ENCODE measurements around the gene ARL15.

Gene ARL15

DNA sequence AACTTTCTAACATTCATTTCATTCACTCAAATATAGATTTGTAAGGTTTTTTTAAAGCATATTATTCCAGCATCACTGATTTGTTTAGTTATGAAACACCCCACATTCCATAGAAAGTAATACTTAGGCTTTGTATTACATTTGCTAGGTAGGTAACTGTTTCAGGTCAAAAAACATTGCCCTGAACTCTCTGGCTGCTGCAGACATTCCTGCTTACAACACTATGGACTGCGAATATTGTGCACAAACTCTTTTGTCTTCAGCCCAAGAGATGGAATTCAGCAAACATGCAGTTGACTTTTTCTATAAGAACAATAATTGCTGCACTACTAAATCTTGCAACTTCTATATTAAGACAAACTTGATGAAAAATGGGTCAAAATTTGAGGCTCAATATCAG lies 301.0 kb downstream of the ARL15 start:
- no peak overlapping the region for H3K9ac ChIP-seq (ENCODE audit: insufficient read length)
- H3K4me3 ChIP-seq: no peak overlapping the region
- no peaks in the 10 kb centered on the region for H3K36me3 ChIP-seq (ENCODE audit: insufficient read depth, low read length)
- no peak overlapping the region for H3K27ac ChIP-seq
- TF ChIP-seq EZH2 (IDR thresholded peaks at IDR 0.05) (no peak), POLR2AphosphoS5 (IDR thresholded peaks at IDR 0.05; ENCODE audit: borderline replicate concordance, low read depth, low read length) (no peak), FOXP2 (optimal IDR thresholded peaks at IDR 0.05; ENCODE audit: control extremely low read depth, extremely low read length, insufficient read depth) (no peak)
- no peak for DNase-seq (ENCODE audit: low read depth, low spot score)
- H3K9me3 ChIP-seq (ENCODE audit: low read depth, low read length): no peaks in the 10 kb centered on the region

DNA sequence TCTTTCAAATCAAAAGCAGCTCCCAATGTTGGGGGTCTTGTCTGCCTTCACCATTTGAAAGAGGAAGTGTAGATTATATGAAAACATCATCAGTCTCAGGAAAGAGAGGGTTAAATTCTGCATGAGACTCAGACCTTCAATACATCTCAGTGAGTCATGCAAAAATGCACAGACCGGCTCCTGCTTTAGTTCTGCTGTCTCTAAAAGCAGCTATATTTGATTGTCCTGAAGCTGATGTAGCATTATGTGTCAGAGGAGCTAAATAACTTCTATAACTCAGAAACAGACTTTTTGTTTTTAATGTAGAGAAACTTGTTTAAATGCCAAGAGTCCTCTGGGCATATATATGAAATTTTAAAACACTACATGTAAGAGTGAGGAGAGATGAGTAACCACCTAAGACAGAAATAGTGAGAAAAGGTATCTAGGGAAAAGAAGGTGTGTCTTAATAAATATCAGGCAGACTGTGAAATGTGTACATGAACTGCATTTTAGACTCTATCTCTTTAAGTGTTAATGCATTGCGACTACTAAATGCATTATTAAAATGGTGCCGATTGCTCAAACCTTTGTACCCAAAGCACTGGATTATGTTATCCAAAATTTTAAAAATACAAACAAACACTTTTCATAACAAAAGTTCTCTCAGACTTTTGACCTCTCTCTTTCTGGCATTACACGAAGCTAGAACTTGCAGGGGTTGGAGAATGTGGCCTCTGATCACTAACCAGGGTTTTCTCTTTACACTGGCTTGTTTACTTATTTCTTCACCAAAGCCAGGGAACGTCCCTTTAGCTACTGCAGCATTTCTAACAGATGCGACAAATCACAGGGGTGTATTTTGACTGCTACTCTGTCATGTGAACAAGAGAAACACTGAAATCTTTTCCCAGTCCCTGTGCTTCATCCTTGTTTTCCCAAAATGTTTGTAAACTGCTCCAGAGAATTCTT lies 302.3 kb downstream of the ARL15 start:
- Histone ChIP-seq H3K27ac (no peak overlapping the region), H3K36me3 (ENCODE audit: insufficient read depth, low read length) (no peaks in the 10 kb centered on the region), H3K4me3 (no peak overlapping the region), H3K9me3 (ENCODE audit: low read depth, low read length) (no peaks in the 10 kb centered on the region), H3K9ac (ENCODE audit: insufficient read length) (no peak overlapping the region)
- DNase-seq (ENCODE audit: low read depth, low spot score): no peak
- no peak for TF ChIP-seq FOXP2 (optimal IDR thresholded peaks at IDR 0.05; ENCODE audit: control extremely low read depth, extremely low read length, insufficient read depth)

DNA sequence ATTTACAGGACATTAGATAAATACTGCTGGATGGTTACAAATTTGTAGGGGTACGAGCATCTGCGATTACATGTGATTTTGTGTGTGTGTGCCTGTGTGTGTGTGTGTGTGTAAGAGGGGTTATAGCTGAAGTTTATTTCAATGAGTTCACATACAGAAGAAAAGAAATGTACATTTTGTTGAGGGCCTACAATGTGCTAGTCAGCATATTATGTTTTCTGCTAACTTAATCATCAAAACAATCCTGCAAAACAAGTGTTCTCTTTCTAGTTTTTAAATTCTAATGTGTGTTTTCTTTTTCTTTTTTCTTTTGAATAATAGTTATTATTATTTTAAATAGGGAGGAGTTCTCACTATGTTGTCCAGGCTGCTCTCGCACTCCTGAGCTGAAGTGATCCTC lies 305.7 kb downstream of the ARL15 start:
- TF ChIP-seq EZH2 (IDR thresholded peaks at IDR 0.05) (no peak), POLR2AphosphoS5 (IDR thresholded peaks at IDR 0.05; ENCODE audit: borderline replicate concordance, low read depth, low read length) (no peak), FOXP2 (optimal IDR thresholded peaks at IDR 0.05; ENCODE audit: control extremely low read depth, extremely low read length, insufficient read depth) (no peak)
- H3K4me3 ChIP-seq: no peak overlapping the region
- no peaks in the 10 kb centered on the region for H3K9me3 ChIP-seq (ENCODE audit: low read depth, low read length)
- no peaks in the 10 kb centered on the region for H3K36me3 ChIP-seq (ENCODE audit: insufficient read depth, low read length)
- H3K9ac ChIP-seq (ENCODE audit: insufficient read length): no peak overlapping the region
- H3K27ac ChIP-seq: no peak overlapping the region
- DNase-seq (ENCODE audit: low read depth, low spot score): no peak

DNA sequence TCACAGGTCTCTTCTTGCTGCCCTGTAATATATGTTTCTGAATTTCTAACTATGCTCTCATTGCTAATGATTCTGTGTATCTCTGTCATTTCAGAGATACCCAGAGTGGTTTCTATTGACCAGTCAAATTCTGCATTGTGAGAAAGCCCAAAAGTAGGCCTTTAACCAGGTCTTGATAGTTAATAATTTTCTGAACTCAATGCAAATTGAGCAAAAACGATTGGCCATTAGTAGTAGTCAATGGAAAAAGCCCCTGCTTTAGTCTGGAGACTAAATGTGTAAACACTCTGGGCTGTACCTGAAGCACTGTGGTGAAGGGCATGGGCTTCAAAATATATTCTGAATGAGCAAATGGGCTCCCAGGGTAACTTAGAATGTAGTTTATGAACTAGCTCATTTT lies 307.6 kb downstream of the ARL15 start:
- Histone ChIP-seq H3K9ac (ENCODE audit: insufficient read length) (no peak overlapping the region), H3K4me3 (no peak overlapping the region), H3K36me3 (ENCODE audit: insufficient read depth, low read length) (no peaks in the 10 kb centered on the region), H3K9me3 (ENCODE audit: low read depth, low read length) (no peaks in the 10 kb centered on the region), H3K27ac (no peak overlapping the region)
- no peak for DNase-seq (ENCODE audit: low read depth, low spot score)
- TF ChIP-seq EZH2 (IDR thresholded peaks at IDR 0.05) (no peak), POLR2AphosphoS5 (IDR thresholded peaks at IDR 0.05; ENCODE audit: borderline replicate concordance, low read depth, low read length) (no peak), FOXP2 (optimal IDR thresholded peaks at IDR 0.05; ENCODE audit: control extremely low read depth, extremely low read length, insufficient read depth) (no peak)

DNA sequence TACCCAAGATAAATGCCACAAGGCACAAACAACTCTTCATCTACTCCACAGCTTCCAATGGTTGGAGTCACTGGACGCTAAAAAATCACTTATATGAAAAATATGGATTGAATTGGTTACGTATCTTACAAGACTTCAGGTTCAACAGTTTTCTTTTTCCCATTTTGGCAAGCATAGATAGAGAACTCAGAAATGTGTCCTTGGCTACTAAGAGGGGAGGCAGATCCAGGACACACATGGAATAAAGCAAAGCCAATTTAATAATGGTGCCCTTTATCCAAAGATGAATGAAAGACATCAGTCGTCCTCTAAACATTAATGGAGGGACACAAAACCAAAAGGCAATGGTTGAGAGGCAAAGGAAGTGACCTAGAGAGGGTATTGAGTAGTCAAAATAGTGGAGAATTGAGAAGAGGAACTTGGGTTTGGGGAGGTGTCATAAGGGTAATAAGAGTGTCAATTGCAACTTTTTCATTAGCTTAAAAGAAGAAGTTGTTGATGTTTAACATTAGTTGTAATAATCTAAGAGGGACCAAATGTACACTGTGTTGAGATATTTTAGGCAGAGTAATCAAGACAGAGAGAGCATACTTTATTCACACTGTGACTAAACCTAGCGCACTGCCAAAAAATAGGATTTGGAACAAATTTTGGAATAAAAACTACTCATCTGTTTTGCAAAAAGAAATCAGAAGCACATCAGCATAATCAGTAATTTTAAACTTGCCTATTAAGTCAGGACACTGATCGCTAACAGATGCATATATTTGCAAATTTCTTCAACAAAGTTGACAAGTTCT lies 308.2 kb downstream of the ARL15 start:
- Histone ChIP-seq H3K4me3 (no peak overlapping the region), H3K36me3 (ENCODE audit: insufficient read depth, low read length) (no peaks in the 10 kb centered on the region), H3K27ac (no peak overlapping the region), H3K9me3 (ENCODE audit: low read depth, low read length) (no peaks in the 10 kb centered on the region), H3K9ac (ENCODE audit: insufficient read length) (no peak overlapping the region)
- no peak for DNase-seq (ENCODE audit: low read depth, low spot score)
- TF ChIP-seq POLR2AphosphoS5 (IDR thresholded peaks at IDR 0.05; ENCODE audit: borderline replicate concordance, low read depth, low read length) (no peak), FOXP2 (optimal IDR thresholded peaks at IDR 0.05; ENCODE audit: control extremely low read depth, extremely low read length, insufficient read depth) (no peak)

DNA sequence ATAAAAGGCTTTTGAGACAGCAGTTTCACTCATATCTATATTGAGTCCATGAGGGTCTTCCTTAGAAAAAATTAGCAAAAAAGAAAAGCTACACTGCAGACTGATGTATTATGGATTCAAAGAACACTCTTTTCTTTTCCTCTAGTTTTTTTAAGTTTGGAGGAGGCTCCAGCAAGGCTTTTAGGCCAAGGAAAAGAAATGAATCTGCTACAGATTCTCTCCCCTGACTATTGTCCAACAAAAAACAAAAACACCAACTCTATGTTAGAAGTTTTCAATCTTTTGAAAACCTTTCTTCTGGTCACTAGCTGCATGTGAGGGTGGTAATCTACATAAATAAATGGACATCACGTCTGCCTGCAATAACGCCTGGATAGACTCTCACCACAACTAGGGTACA lies 310.4 kb downstream of the ARL15 start:
- DNase-seq (ENCODE audit: low read depth, low spot score): no peak
- no peak overlapping the region for H3K27ac ChIP-seq
- no peak overlapping the region for H3K4me3 ChIP-seq
- H3K36me3 ChIP-seq (ENCODE audit: insufficient read depth, low read length): no peaks in the 10 kb centered on the region
- TF ChIP-seq FOXP2 (optimal IDR thresholded peaks at IDR 0.05; ENCODE audit: control extremely low read depth, extremely low read length, insufficient read depth): no peak
- TF ChIP-seq EZH2 (IDR thresholded peaks at IDR 0.05): no peak
- TF ChIP-seq POLR2AphosphoS5 (IDR thresholded peaks at IDR 0.05; ENCODE audit: borderline replicate concordance, low read depth, low read length): no peak
- H3K9me3 ChIP-seq (ENCODE audit: low read depth, low read length): no peaks in the 10 kb centered on the region
- H3K9ac ChIP-seq (ENCODE audit: insufficient read length): no peak overlapping the region

DNA sequence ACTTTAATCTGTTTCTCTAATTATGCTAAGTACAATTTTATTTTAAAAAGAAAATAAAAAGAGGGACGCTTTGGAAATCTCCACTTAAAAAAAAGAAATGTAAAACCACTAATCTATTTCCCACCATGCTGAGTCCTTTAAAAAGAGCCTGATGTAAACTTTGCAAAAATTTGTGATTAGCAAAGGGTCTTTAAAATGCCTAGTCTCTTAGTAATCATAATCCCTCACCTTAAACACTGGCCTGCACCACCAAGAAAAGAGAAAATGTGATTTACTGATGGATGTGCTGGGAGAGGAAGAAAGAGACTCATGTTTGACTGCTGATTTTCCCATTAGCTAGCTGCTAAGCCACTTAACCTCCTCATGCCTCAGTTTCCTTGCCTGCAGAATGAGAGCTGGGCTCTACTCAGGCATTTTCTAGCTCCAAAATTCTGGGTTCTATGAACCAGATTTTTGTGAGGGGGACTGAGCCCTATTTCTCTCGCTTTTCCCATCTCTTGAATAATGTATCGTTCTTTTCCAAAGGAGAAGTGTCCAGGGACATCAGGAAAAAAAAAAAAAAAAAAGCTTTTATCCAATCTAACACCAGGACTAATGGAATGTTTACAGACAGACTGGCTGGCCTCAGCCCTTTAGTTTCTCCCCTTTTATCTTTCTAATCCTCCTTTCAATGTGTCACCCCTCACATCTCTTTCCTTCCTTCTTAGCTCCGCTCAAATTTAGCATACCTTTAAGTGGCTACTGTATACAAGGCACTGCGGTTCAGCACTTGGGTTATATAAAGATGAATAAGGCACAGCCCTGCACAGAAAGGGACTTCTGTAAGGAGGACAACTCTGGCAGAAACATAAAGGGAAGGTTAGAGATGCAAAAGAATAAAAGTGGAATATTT lies 312.4 kb downstream of the ARL15 start:
- Histone ChIP-seq H3K9ac (ENCODE audit: insufficient read length) (no peak overlapping the region), H3K36me3 (ENCODE audit: insufficient read depth, low read length) (no peaks in the 10 kb centered on the region), H3K27ac (no peak overlapping the region), H3K4me3 (no peak overlapping the region), H3K9me3 (ENCODE audit: low read depth, low read length) (no peaks in the 10 kb centered on the region)
- DNase-seq (ENCODE audit: low read depth, low spot score): no peak
- TF ChIP-seq POLR2AphosphoS5 (IDR thresholded peaks at IDR 0.05; ENCODE audit: borderline replicate concordance, low read depth, low read length) (no peak), FOXP2 (optimal IDR thresholded peaks at IDR 0.05; ENCODE audit: control extremely low read depth, extremely low read length, insufficient read depth) (no peak), EZH2 (IDR thresholded peaks at IDR 0.05) (no peak)

DNA sequence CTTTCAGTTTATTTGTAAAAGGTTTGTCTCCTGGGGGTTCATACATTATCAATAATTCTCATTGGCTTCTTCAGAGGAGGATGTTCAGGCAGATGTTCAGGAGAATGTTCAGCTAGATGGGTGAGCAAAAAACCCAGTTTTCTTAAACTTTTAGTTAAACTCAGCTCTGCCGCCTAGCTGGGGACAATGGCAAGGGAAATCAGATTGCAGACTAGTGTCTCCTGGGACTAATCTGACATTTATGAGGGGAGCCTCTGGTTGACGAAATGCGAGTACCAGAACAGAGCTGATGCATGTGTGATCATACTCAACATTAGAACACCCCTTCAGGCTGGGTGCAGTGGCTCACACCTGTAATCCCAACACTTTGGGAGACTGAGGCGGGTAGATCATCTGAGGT lies 314.4 kb downstream of the ARL15 start:
- no peak overlapping the region for H3K9ac ChIP-seq (ENCODE audit: insufficient read length)
- no peak for TF ChIP-seq FOXP2 (optimal IDR thresholded peaks at IDR 0.05; ENCODE audit: control extremely low read depth, extremely low read length, insufficient read depth)
- no peak for TF ChIP-seq POLR2AphosphoS5 (IDR thresholded peaks at IDR 0.05; ENCODE audit: borderline replicate concordance, low read depth, low read length)
- TF ChIP-seq EZH2 (IDR thresholded peaks at IDR 0.05): no peak
- no peak overlapping the region for H3K4me3 ChIP-seq
- DNase-seq (ENCODE audit: low read depth, low spot score): no peak
- no peaks in the 10 kb centered on the region for H3K36me3 ChIP-seq (ENCODE audit: insufficient read depth, low read length)
- H3K9me3 ChIP-seq (ENCODE audit: low read depth, low read length): no peaks in the 10 kb centered on the region
- no peak overlapping the region for H3K27ac ChIP-seq
